ENCODE results near the gene NRIP2.

DNA sequence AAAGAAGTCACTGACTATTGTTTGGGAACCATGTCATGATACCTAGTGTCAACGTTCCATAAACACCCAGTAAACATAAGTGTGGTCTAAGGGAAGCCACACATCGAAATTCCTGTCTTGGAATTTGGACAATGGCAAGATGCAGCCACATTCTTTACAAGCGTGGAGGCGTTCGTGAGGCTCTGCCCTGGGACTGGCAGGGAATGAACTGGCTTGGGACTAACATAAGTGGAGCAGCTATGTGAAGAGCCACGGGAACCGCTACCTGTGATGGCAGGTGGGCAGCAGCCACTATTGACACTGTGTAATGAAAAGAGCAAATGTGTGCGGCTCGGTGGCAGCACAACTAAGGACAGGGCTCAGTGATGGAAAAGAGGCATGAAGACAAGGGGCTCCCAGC, 10.0 kb upstream of the NRIP2 start:
- TF ChIP-seq ZNF274 (IDR thresholded peaks at IDR 0.05; ENCODE audit: low read depth, low read length) (no peak), YY1 (IDR thresholded peaks at IDR 0.05; ENCODE audit: insufficient read depth, insufficient read length) (no peak)

All from NT2/D1 (cell line).